Sciatic nerve (tissue), 2 donors: ENCODE measurements around the gene NSF. TPM values are rescaled to one million over a fixed set of nuclear protein-coding genes. Genes with fewer than 3 reads are reported as not detected.
"Not testable (repeated sequence)": the region's sequence is repeated elsewhere in the genome, so short reads cannot be mapped to it uniquely, and the experiment has no call there.

ENCODE experiments used
- ATAC-seq: fragments of 200-7000 bp; cut with Tn5 transposase; one replicate; pipeline ENCODE4 v1.9.1; 2020; ENCODE audit warnings: mild to moderate bottlenecking, moderate library complexity
- DNase-seq: peaks from one replicate; pipeline ENCODE4 v3.0.0-alpha.2; 2020; ENCODE audit warnings: low spot score
- intact Hi-C: fragments of 100-400 bp; cut with DNase I; formaldehyde crosslinking; loops from one replicate; pipeline ENCODE4 v1.14.2; 2022
- total RNA-seq: library from RNA; stranded (reverse); fragmentation: NEBNext Ultra II Directional; extraction: Animal tissue kit (Norgen Biotek cat#: 25700); gene quantifications from one replicate; pipeline ENCODE4 v1.2.1, GENCODE V29; 2021
- donor health status: DM: no; HTN: no; CAD: no.
- donor health status: DM: no; HTN: no; CAD: no.

NSF gene
- total RNA-seq, 1 donor from 2014 or later: 27.8 TPM

DNA sequence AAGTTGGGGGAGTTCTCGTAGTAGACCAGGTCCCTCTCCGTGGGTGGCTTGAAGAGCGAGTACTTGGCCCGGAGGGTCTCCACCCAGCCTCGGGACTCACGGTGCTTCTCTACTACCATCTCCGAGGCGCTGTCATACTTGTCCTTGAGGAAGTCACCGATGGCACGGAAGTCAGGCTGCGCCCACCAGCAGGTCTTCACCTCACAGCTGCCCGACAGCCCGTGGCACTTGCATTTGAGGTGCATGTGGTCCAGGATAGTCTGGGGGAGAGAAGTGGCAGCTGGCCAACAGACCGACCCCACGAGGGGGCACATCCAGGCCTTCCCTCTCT, 178.0 kb downstream of the NSF start:
- ATAC-seq (no peak), DNase-seq (no peak)
- intact Hi-C loops: no loop called here

DNA sequence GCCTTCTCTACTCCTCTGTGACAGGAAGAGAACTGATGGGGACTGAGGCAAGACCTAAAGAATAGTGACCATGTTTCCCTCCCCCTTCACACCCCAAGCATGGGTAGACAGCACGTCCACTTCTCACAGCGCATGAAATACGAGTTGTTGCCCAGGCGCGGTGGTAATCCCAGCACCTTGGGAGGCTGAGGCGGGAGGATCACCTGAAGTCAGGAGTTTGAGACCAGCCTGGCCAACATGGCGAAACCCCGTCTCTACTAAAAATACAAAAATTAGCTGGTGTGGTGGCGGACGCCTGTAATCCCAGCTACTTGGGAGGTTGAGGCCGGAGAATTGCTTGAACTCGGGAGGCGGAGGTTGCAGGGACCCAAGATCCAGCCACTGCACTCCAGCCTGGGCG, 178.4 kb downstream of the NSF start:
- intact Hi-C loops, ATAC-seq, DNase-seq: not testable (repeated sequence)

DNA sequence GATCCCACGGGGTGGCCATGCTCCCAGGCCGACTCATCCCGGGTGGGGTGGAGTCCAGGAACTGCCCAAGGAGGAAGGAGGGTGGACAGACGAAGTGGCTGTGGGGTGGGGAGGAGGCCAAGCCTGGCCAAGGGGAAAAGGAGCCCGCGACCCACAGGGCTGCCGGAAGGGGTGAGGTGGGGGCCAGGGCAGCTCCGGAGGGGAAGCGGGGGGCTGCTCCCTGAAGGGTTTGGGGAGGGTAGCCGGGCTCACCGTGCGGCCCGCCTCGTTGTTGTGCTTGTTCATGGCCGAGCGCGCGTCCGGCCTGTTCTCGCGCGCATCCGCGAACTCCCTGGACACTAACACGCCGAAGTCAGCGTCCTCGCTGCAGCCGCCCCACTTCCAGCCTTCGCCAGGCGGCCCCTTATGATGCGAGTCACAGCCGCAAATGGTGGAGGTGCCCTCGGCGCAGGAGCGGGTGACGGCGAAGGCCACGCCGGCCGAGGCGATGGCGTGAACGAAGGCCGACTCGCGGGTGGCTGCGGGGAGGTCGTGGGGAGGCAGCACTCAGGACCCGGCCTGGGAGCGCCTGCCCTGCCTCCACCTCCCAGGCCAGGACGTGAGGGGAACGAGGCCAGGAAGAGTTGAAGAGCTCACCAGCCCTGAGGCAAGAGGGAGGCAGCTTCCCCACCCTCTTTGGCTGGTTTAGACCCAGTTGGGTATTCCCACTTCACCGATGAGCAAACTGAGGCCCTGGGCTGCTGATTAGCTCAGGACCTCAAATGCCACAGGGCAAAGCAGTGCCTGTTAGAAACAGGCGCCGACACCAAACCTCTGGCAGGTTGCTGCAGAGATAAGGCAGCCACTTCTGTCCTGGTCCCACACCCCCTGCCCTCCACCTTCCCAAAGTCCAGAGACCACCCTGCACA, 179.3 kb downstream of the NSF start:
- peak; percentile 44 for ATAC-seq
- DNase-seq: peak; percentile 62
- intact Hi-C loops: no loop called here

DNA sequence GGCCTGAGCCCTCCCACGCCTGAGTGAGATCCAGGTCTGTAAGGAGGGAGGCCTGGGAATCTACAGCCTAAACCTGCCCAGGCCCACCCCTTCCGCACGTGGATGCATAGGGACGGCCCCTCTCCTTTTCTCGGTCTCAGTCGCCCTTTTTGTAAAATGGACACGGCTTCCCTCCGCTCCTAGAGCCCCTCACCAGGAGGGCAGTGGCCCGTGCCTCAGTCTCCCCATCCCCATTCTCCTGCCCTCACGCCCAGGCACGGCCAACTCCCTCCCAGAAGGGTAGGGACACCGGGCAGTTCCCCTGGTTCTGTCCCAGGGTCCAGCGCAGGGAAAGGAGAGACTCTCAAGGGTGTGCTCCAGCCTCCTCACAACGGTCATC, 180.0 kb downstream of the NSF start:
- peak; percentile 7 for ATAC-seq
- DNase-seq: peak; percentile 52
- intact Hi-C loops: no loop called here

DNA sequence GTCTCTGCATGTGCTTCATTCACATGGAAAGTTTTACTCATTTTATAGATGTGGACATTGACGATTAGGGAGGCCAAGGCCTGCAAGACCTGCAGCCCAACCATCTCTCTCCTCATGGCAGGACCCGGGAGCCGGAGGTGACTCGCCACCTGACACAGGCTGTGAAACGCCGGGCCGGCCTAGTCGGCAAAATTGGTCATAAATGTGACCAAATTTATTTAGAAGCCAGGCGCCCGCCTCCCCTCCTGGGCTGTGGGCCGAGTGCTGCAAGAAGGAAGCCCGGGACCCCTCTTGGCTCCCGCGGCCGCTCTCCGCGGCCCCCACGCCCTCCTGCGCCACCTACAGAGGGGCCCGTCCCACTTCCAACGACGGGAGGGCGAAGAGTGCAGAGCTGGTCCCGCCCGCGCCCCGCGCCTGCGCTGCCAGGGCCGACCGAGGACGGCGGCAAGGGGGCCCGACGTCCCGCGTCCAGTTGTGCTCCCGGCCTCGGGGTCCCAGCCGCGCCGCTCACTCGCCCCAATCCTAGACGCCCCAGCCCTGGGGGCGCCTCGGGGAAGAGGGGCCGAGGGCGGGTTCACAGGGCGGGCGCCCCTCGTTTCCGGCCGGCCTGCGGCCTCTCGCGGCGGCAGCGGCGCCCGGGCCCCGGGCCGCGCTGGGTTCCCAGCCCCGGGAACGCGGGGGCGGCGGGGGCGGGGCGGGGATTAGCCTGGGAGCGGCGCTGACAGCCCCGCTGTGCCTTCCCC, 180.5 kb downstream of the NSF start:
- intact Hi-C loops: no loop called here
- peak; percentile 60 for DNase-seq
- ATAC-seq: peak; percentile 58

DNA sequence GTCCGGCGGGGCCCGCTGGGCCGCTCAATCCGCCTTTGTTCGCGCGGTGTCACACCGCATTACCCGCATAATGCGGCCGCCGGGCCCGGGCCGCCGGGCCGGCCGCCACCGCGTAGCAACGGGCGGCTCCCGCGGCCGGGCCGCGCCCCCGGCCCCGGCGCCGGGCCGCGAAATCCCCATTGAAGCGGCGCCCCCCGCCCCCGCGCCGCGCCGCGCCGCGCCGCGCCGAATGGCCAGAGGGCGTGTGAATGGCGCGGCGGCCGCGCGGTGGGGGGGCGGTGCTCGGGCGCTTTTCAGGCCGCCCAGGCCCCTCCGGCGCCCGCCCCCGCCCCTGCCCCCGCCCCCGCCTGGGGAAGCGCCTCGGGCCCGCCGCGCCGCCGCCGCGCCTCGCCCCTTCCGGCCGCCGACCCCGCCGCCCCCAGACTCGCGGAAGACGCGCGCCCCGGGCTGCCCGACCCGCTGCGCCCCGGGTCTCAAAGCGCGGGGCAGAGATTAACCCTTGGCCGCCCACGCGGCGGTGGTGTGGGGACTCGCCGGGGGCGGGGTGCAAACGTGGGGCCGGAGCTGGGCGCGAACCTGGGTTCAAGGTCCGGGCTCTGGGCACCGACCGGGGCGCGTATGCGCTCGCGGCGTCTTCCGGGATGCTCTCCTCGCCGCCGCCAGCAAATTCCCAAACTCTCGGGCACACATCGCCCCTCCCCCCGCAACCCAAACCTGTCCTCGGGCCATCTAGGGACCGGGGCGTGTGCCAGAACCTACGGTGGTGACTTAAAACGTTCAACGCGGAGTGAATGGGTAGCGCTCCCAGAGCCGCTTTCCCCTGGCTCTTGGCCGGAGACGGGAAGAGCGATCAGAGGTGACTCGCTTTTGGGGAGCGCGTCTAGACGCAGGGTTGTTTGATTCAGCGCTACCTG, 181.3 kb downstream of the NSF start:
- intact Hi-C loops: no loop called here

DNA sequence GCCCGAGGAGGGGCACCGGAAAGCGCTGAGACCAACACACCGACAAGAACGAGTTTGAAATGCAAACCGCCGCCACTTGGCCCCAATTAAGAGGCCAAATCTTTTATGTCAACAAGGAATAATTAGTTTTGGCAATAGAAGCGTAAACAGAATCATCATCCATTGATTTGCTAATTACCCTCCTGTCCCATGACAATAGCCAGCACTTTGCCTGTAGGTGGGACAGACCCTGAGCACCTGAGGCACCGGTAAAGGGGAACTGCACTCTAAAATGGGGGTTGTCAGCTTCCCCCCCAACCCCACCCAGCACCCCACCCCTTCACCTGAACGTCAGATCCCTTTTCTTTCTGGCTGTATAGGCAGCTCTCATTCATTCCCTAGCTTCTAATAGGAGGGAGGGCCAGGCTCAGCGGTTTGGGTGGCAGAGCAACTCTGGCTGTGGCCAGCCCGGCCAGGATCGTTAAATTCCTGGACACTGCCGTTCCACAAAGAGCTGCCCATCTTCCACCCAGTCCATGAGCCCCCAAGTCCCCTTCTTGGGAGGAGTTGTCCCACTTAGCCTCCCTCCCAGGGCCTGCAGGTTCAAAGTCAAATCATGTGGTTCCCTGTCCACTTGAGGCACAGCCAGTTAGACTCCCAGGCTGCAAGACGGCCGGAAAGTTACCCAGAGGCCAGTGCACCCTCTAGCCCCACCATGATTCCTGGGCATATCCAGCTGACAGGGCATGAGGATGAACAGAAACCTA, 182.2 kb downstream of the NSF start:
- intact Hi-C loops: no loop called here
- DNase-seq (peak; percentile 31), ATAC-seq (no peak)

More for the DNA sequence above, 181.3 kb downstream of the NSF start:
- no peak for ATAC-seq
- peak; percentile 59 for DNase-seq

DNA sequence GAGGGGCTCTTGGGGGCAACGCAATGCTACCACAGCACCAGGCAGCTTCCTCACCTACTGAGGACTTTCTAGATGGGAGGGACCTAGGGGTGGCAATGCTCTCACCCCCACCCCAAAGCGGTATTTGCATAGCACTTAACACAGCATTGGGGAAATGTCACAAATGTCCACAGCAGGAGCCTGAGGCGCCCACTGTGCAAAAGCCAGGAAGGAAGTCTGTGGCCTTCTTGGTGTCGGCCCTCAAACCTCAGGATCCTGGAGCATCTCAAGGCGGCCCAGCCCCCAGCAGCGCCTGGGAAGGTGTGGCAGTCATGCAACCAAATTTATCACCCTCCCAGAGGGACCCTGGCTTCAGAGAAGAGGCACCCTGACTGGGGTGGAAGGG, 182.7 kb downstream of the NSF start:
- ATAC-seq (no peak), DNase-seq (peak; percentile 48)
- intact Hi-C loops: no loop called here

DNA sequence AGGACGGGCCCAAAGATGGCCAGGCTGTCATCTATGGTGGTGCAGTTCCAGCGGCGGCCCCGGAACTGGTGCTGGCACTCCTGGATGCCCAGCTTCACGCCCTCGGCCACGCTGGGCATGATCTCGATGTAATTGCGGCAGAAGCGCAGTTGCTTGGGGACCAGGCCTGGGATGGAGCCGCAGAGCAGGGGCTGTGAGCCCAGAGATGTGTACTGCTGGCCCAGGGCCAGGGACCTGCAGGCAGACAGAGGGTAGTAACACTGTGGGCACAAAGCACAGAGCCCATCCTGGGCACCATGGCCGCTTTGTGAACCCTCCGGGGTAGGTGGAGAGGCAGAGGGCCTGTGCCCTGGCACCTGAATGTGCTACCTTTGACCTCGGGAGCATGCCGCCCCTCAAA, 183.2 kb downstream of the NSF start:
- intact Hi-C loops: no loop called here
- DNase-seq (peak; percentile 54), ATAC-seq (no peak)

DNA sequence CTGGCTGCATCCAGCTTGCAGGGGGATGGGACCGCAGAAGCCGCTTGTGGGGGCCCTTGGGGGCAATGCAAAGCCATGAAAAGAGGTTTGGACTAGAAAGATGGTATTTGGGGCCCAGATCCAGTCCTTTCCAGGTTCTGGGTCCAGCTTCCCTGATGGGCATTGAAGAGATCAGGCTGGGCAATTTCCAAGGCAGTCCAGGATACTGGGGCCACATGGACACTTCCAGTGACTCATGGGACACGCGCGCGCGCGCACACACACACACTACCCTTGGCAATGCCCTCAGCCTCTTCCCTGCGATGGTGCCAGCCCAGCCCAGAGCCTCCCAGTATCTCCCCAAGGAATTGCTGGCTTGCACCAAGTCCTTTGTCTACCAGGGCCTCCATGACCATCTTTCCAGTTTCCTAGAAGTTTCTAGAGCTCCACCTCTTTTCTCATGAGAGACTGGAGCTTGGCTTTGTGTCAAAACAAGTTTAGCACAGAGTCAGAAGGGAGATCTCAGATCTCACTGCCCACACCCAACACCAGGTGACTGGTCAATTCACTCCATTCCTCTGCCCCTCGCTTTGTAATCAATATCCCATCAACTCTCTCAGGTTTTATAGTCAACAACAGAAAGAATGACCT, 183.8 kb downstream of the NSF start:
- no peak for DNase-seq

DNA sequence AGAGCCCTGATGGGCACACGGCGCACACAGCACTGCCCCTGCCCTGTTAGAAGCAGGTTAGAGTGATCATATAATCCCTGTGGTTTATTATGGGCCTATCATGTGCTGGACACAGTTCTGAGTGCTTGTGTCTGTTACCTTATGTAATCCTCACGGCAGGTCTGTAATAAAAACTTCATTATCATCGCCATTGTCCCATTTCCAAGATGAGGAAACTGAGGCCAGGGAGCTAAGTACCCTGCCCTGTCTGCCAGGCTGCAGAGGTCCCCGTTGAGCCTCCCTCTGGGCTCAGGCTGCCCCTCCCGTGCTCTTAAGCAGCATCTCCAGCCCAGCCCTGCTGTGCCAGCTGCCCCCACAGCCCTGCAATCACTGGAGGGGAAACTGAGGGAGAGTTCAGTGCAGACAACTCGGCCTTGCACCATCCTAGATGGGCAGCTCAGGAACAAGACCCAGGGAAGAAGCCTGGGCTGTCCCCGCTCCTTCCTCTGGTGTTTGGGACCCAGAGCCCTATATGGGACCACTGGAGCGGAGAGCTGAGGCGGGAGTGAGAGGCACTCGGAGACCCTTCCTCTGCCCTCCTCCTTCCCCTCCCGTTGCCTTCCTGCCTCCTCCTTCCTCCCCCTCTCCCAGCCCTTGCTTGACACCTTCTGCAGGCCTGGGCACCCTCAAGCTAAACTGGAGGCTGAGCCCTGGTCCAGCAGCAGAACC, 186.0 kb downstream of the NSF start:
- intact Hi-C loops: no loop called here
- no peak for DNase-seq
- no peak for ATAC-seq

More for the DNA sequence above, 183.8 kb downstream of the NSF start:
- intact Hi-C loops: no loop called here
- ATAC-seq: no peak

DNA sequence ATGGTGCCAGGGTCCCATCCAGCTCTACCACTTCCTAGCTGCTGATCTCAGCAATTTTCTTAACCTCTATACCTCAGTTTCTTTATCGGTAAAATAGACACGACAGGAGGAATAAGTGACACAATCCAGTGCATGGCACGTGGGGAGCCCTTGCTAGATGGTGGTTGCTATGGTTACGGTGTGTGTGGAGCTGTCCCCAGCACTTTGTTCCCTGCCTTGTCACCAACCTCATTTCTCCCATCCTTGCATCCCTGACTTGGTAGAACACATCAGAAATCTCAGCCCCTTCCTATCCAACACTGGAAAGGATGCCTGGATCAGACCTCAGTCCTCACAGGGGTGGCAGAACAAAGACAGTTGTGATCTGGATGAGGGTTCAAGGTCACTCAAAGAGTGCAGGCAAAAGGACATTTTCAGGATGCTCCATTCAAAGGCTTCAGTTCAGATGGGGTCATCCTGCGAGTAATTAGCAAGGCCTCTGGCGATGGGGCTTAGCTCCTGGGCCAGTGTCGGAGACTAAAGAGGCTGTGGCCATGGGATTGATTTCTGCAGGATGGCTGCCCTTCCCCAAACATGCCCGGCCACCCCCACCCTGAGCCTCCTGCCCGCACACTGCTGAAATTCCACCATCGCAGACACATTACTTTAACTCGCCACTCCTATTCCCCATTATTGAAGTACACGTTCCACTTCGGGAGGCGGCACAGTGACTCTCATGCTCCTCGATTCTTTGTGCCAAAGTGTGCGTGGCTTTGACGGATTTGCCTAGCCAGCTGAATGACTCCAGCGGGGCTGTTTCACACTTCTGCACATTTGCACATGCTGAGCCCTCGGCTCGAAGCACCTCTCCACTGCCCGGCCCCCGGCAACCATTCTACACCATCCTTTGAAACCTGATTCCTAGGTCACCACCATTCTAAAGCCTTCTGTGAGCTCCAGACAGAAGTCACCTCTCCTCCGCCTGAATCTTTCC, 187.8 kb downstream of the NSF start:
- intact Hi-C loops: no loop called here
- ATAC-seq: no peak
- DNase-seq: no peak

DNA sequence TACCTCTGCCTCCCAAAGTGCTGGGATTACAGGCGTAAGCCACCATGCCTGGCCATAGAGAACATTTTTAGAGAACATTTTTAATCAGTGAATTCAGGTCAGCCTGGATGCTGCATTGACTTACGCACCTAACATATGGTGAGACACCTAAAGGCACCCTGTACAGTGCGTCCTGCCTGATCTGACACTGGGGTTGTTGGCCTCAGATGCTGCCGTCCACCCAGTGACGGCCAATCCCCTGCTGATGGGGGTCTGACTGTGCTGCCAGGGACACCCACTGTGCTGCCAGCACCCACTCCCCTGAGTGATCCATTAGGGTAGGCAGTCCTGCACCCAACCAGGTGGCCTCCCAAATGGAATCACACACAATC, 189.5 kb downstream of the NSF start:
- DNase-seq: no peak
- ATAC-seq: no peak
- intact Hi-C loops: no loop called here

DNA sequence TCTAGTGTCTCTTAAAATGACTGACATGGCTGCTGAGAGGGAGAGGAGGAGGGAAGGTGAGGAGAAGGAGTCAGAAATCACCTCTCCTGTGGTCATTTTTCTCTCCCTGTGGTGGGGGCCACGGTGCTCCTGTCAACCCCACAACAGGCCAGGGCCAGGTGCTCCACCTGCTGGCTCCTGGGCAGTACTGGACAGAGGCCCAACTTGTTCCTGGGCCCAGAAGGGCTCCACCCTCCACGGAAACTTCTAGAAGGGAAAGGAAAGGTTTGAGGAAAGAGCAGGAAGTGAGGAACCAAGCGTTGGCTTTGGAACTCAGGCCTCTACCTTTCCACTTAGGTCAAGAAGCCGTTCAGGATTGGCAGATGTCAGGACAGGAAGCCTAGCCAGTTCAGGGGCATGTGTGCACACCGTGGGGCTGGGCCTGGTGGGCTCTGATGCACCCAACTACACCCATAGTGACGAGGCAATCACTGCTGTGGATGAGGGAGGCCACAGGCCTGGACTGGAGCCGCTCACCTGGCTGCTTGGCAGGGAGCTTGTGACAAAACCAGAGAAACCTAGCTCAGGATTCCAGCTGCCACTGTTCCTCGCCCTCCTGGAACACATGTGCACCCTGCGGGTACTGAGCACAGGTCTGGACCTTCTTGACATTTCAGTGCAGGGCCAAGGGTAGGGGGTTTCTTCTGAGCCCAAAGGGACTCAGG, 191.9 kb downstream of the NSF start:
- intact Hi-C loops: no loop called here
- no peak for DNase-seq
- no peak for ATAC-seq

DNA sequence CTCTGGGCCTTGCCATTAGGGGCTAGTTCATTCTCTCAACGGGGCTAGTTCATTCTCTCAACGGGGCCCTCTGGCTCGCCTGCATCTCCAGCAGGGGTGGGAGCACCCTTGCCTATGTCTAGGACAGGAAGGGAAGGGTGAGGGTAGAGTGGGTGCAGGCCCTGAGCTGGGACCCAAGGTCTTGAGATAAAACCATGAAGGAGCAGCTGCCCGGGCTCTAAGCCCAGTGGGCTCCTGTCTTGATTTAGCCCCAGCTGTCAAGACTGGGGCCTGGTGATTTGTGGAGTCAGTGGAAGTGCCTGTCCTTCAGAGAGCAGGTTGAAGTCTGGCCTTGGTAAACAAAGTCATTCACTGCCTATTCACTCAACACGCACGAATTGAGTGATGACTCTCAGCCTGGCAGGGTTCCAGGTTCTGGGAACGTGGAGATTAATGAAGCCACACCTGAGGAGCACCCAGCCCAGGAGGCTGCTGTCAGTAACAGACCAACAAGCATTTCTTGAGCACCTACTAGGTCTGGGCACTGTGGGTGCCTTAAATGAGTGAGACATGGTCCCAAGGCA, 192.6 kb downstream of the NSF start:
- DNase-seq (no peak), ATAC-seq (no peak)

DNA sequence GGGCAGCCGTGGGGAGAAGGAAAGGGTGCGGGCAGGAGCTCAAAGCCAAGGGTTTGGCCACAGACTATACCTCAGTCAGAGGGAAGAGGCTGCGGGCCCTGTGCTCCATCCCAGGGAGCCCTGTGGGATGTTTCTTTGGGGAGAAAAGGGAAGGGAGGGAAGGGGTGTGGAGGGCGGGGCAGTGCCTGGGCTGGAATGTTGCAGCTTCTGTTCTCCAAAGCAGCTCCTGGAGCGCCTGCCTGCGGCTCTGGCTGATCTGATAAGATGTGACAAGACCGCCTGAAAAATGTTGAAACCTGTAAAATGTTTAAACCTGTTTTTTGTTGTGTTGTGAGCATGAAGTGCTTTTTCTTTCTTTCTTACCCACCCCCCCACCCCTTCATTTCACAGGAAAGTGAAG, 195.2 kb downstream of the NSF start:
- DNase-seq (no peak), ATAC-seq (no peak)
- intact Hi-C loops: no loop called here

More for the DNA sequence above, 192.6 kb downstream of the NSF start:
- intact Hi-C loops: no loop called here
